BJ (cell line): Measurements from ENCODE around the gene PNPLA4. TPM values are rescaled to one million over a fixed set of nuclear protein-coding genes. Genes with fewer than 3 reads are reported as not detected.

ENCODE experiments used
- CTCF ChIA-PET: fragments of 350-600 bp; formaldehyde crosslinking; extraction: SDS; loops from one replicate; lab custom pipeline; 2021; ENCODE audit warnings: antibody characterized with exemption, inconsistent platforms; lab: Yijun Ruan, JAX
- POLR2A ChIA-PET: fragments of 300-600 bp; sonication (Branson Sonifier 250); formaldehyde crosslinking; extraction: SDS; loops from one replicate; lab custom pipeline; 2021; ENCODE audit warnings: antibody characterized with exemption; lab: Charles Lee
- DNase-seq: peaks from one replicate; pipeline ENCODE4 v3.0.0-alpha.2; 2011; ENCODE audit warnings: low read depth
- H3K27me3 ChIP-seq: 2 replicates; pipeline ENCODE4 v1.6.0; 2011; ENCODE audit warnings: low read length; ENCODE audit not compliant: control insufficient read depth, insufficient read depth
- H3K36me3 ChIP-seq: 2 replicates; pipeline ENCODE4 v1.5.1; 2011; ENCODE audit warnings: low read length; ENCODE audit not compliant: control insufficient read depth, insufficient read depth
- H3K4me3 ChIP-seq: 2 replicates; pipeline ENCODE4 v1.5.1; 2011; ENCODE audit warnings: low read depth, mild to moderate bottlenecking, control low read depth, low read length
- polyA minus RNA-seq: library from RNA; depleted of rRNA, polyadenylated mRNA; stranded (reverse); fragments of >200 nt; gene quantifications from 2 replicates; pipeline ENCODE4 v1.2.3, GENCODE V29; 2011; rRNA and poly(A)+ RNA removed
- polyA plus RNA-seq: library from polyadenylated mRNA; depleted of rRNA; stranded (reverse); fragments of >200 nt; gene quantifications from 2 replicates; pipeline ENCODE4 v1.2.3, GENCODE V29; 2011; rRNA removed
- TF ChIP-seq, protein P1 (sequence below): IDR thresholded peaks from 2 replicates; pipeline ENCODE4 v1.5.1; 2011; ENCODE audit warnings: low read depth, mild to moderate bottlenecking, control low read depth, inconsistent platforms, low read length, moderate library complexity; ENCODE audit not compliant: insufficient read depth

PNPLA4 gene, protein sequence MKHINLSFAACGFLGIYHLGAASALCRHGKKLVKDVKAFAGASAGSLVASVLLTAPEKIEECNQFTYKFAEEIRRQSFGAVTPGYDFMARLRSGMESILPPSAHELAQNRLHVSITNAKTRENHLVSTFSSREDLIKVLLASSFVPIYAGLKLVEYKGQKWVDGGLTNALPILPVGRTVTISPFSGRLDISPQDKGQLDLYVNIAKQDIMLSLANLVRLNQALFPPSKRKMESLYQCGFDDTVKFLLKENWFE
- polyA plus RNA-seq, result 20.1 and 26.0 TPM in 2 replicates
- 8.4 and 9.0 TPM in 2 replicates for polyA minus RNA-seq

DNA sequence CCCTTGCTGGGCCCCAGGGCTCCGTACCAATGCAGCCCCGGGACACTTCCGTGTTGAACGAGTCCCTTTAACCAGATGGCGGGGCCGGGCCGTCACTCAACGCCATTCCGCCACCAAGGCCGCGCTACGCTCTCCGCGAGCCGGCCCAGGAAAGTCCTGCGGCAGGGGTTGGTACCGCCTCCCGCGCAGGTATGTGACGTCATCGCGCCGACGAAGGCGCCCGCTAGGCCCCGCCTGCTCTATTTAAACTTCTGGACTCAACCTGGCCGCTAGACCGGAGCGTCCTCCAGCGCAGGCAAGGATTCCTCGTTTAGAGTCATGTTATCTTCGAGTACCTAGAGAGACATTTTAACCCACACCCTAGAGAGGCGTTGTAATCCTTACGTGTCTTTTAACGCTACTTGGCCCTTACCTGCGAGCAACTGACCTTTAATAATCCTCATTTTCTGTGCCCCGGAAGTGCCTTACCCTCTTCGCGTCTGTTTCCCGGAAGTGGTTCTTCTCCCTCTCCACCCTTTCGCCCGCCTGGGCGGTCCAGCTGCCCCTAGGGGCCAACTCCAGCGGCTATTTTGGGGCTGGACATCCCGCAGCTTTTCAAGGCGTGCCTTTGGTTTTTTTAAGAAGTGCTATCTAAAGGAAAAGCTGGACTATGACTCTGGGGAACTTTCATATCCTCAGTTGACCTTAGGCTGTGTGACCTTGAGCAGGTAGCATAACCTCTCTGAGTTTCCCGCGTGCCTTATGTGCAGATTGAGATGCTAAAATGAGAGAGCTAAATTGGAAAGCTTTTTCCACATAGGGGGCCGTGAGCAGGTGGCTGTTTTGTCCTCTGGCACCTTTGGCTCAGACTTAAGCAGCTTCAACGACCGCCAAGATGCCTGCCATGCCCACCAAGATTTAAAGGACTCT, at the start of gene PNPLA4:
Gene PNPLA4 (minus strand): TSS at position 155 of the 909 bp plus-strand sequence. CDS start 1,294 bp downstream, outside the sequence.
- TF ChIP-seq, protein P1, sequence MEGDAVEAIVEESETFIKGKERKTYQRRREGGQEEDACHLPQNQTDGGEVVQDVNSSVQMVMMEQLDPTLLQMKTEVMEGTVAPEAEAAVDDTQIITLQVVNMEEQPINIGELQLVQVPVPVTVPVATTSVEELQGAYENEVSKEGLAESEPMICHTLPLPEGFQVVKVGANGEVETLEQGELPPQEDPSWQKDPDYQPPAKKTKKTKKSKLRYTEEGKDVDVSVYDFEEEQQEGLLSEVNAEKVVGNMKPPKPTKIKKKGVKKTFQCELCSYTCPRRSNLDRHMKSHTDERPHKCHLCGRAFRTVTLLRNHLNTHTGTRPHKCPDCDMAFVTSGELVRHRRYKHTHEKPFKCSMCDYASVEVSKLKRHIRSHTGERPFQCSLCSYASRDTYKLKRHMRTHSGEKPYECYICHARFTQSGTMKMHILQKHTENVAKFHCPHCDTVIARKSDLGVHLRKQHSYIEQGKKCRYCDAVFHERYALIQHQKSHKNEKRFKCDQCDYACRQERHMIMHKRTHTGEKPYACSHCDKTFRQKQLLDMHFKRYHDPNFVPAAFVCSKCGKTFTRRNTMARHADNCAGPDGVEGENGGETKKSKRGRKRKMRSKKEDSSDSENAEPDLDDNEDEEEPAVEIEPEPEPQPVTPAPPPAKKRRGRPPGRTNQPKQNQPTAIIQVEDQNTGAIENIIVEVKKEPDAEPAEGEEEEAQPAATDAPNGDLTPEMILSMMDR, result peak; percentile 47
- Histone ChIP-seq H3K4me3 (peak within 1 kb of the TSS; percentile 67), H3K36me3 (no peaks in the 10 kb centered on the region), H3K27me3 (no peaks in the 10 kb centered on the region)
- peak; percentile 0 for DNase-seq
- POLR2A ChIA-PET, result no interaction called here
- CTCF ChIA-PET, result no interaction called here

DNA sequence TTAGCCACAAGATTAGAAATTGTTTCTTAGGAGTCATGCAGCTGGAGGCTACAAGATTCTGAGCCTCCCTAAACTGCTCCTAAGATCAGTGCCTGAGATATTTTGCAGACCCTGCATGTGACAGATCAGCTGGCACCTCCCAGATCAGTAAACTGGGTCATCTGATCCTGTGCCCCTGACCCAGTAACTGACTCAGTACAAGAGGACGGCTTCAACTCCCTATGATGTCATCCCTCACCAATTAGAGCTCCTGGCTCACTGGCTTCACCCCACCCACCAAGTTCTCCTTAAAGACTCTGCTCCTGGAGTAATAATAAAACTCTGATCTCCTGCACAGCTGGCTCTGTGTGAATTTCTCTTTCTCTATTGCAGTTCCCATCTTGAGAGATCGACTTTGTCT, 45.4 kb upstream of the PNPLA4 start:
- CTCF ChIA-PET, result no interaction called here
- no peak for DNase-seq
- H3K4me3 ChIP-seq, result no peak overlapping the region
- TF ChIP-seq, protein P1, result no peak
- no peaks in the 10 kb centered on the region for H3K36me3 ChIP-seq
- POLR2A ChIA-PET, result no interaction called here
- H3K27me3 ChIP-seq, result no peaks in the 10 kb centered on the region

DNA sequence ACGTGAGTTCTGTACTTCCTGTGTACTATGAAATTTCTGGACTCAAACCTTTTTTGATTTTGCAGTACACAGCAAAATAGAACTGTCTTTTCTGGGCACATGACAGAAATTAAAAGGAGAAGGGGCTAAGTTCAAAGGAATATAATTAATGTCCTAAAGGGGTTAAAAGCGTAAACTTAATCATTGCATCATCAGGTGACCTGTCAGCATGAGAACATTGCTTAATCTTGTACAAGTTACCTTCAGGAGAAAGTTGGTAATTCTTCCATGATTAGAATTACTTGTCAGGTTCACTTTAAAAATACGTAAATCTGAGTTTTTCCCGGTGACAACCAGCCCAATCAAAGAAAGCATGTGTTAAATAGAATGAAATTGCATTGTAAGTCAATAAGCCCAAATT, 43.2 kb upstream of the PNPLA4 start:
- H3K36me3 ChIP-seq, result no peaks in the 10 kb centered on the region

DNA sequence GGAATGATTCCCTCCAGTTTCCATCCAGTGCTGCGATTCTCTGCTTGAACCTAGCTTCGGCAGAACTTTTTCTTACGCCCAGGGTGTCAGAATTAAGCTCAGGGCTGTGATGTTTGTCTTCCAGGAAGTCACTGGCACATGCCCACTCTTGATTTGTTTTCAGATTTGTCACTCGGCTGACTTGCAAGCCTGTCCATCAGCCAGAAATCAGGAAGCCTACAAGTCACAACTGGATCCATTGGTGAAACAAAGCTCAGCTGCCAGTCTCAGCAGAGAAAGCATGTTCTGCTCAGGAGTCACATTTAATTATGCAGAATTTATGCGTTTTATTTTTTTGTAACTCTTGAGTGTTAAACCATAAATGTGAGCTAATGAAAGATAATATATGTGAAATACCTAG, 38.2 kb upstream of the PNPLA4 start:
- H3K27me3 ChIP-seq, result no peaks in the 10 kb centered on the region
- no peak overlapping the region for H3K4me3 ChIP-seq
- ChIA-PET POLR2A (no interaction called here), CTCF (no interaction called here)
- TF ChIP-seq, protein P1, result no peak
- H3K36me3 ChIP-seq, result no peaks in the 10 kb centered on the region
- no peak for DNase-seq

More for the DNA sequence above, 43.2 kb upstream of the PNPLA4 start:
- ChIA-PET CTCF (no interaction called here), POLR2A (no interaction called here)
- no peak for DNase-seq
- Histone ChIP-seq H3K4me3 (no peak overlapping the region), H3K27me3 (no peaks in the 10 kb centered on the region)
- TF ChIP-seq, protein P1, result no peak

DNA sequence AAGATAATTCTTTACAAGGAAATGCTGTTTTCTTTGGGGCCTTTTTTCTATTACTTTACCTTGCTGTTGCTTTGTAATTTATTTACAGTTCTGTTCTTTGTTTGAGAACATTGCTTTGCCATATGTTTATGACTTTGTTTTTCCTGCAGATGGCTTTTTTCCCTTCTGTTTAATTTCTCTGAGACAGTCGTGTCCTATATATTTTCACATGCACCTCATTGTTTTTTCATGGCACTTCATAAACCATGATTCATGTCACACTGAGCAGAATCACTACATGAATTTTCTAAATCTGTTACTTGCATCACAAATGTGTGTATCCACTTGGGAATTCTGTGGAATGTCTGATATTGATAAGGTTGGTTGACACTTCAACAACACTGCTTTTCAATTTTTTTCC, 33.0 kb upstream of the PNPLA4 start:
- no peak for DNase-seq
- CTCF ChIA-PET, result no interaction called here
- TF ChIP-seq, protein P1, result no peak
- H3K4me3 ChIP-seq, result no peak overlapping the region
- no peaks in the 10 kb centered on the region for H3K27me3 ChIP-seq
- POLR2A ChIA-PET, result no interaction called here
- H3K36me3 ChIP-seq, result no peaks in the 10 kb centered on the region
